ELF-1 (cell line): ENCODE measurements around the gene CNKSR1.

Experiments used
- DNase-seq: peaks from one replicate; pipeline ENCODE4 v3.0.0-alpha.2; 2016; ENCODE audit warnings: low read depth, low spot score

The CNKSR1 gene

GRCh38 chr1:26184086-26184485, 6.8 kb downstream of the CNKSR1 start:
- DNase-seq, result no peak

- no peak for DNase-seq
Measured at GRCh38 chr1:26184883-26185282, 7.6 kb downstream of the CNKSR1 start.

GRCh38 chr1:26187882-26188281, 10.6 kb downstream of the CNKSR1 start:
- DNase-seq, result no peak

- DNase-seq, result no peak
Measured at GRCh38 chr1:26188477-26188876, 11.2 kb downstream of the CNKSR1 start.

GRCh38 chr1:26189331-26189730, 12.0 kb downstream of the CNKSR1 start:
- no peak for DNase-seq

GRCh38 chr1:26189751-26190275, 12.5 kb downstream of the CNKSR1 start:
- DNase-seq, result no peak

- peak; percentile 93 for DNase-seq
Measured at GRCh38 chr1:26190373-26190987, 13.2 kb downstream of the CNKSR1 start, which contains the start of gene CATSPER4. Gene CATSPER4, plus strand, starts transcription at chr1:26190602. Its CDS starts 26 bp downstream, at chr1:26190628.

- DNase-seq, result no peak
Measured at GRCh38 chr1:26191739-26192138, 14.4 kb downstream of the CNKSR1 start.

- DNase-seq, result no peak
Measured at GRCh38 chr1:26195805-26196204, 18.5 kb downstream of the CNKSR1 start.

- DNase-seq, result no peak
Measured at GRCh38 chr1:26197301-26197700, 20.0 kb downstream of the CNKSR1 start.

- no peak for DNase-seq
Measured at GRCh38 chr1:26197813-26198212, 20.5 kb downstream of the CNKSR1 start.

GRCh38 chr1:26200413-26200812, 23.1 kb downstream of the CNKSR1 start:
- no peak for DNase-seq

GRCh38 chr1:26203642-26204318, 26.5 kb downstream of the CNKSR1 start:
- DNase-seq, result peak; percentile 10

GRCh38 chr1:26210147-26210870, 33.0 kb downstream of the CNKSR1 start:
- DNase-seq, result no peak

GRCh38 chr1:26212726-26213125, 35.4 kb downstream of the CNKSR1 start:
- DNase-seq, result no peak

- DNase-seq, result peak; percentile 14
Measured at GRCh38 chr1:26213335-26213905, 36.1 kb downstream of the CNKSR1 start.

GRCh38 chr1:26215246-26215645, 38.0 kb downstream of the CNKSR1 start:
- no peak for DNase-seq

- no peak for DNase-seq
Measured at GRCh38 chr1:26218906-26219494, 41.7 kb downstream of the CNKSR1 start.

GRCh38 chr1:26220199-26220912, 43.1 kb downstream of the CNKSR1 start:
- DNase-seq, result peak; percentile 12

GRCh38 chr1:26221094-26221493, 43.8 kb downstream of the CNKSR1 start:
- DNase-seq, result no peak

- no peak for DNase-seq
Measured at GRCh38 chr1:26224606-26225005, 47.3 kb downstream of the CNKSR1 start.
